HG03108 (cell line): Measurements from ENCODE around the gene HCFC2.

Source experiments
- ATAC-seq: cut with Tn5 transposase; IDR thresholded peaks from one replicate; pipeline ENCODE4 v1.9.1; 2021; ENCODE audit warnings: moderate library complexity; ENCODE audit not compliant: unreplicated experiment

Gene HCFC2

DNA sequence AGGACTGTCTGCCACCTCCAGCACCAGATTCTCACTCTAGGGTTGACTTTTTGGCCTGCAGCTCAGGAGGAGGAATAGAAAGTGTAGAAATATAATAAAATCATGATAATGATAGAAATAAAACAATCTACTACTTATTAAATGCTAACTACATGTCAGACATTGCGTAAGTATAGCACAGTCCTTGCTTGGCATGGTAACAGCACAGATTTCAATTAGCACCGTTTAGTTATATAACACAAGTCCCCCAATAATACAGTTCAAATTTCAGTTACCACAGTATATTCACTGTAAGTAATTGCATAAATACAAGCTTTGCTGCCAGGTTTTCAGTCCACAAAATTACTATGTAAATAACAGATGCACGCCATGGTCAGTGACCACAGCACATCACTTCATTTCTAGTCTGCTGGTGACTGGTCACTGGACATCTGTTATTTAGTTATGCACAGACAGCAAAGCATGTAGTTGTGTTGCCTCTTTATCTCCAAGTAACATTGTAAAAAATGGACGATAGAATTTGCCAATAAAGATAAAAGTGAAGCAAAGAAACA, 7.8 kb upstream of the HCFC2 start:
- ATAC-seq = no peak

DNA sequence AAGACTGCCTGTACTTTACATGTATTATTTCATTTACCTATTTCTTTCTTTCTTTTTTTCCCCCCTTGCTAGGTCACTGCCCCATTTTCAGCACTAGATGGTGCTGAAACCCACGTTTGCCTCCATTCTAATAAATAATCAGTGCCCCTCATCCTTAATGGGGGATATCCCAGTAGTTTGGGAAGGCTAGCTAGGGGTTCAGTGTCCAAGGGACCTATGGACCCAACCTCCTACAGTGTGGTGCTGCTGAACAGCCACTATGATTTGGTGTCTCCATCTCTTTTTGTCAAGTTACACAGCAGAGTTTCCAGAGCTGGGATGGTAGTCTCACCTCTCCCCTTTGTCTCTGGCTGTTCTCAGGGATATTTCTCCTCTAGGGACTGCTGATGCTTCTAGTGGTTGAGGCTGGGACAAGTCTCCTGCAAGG, 6.5 kb upstream of the HCFC2 start:
- no peak for ATAC-seq

DNA sequence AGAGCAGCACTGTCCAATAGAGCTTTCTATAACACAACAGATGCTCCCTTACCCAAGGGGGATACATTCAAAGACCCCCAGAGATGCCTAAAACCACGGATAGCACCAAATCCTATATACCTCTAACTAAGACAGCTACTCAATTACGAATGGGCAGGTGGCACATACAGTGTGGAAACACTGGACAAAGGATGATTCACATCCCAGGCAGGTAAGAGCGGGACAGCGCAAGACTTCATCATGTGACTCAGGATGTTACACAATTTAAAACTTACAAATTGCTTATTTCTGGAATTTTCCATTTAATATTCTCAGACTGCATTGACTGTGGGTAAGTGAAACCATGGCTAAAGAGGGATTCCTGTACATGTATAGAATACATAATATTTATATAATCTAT, 5.5 kb upstream of the HCFC2 start:
- no peak for ATAC-seq

DNA sequence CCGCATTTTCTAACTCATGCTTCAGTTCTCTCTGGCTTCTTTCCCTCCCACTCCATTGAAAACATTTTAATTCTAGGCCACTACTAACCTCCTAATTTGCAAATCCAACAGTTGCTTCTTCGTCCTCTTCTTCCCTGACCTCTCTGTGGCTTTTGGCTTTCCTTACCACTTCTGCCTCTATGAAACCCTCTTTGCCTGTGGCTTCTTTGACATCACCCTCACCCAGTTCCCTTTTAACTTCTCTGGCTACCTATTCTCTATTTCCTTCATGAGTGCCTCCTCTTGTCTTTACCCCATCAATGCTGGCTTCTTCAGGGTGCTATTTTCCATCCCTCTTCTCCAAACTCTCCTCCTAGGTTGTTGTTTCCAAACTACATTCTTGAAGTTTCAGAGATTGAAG, 4.4 kb upstream of the HCFC2 start:
- no peak for ATAC-seq

DNA sequence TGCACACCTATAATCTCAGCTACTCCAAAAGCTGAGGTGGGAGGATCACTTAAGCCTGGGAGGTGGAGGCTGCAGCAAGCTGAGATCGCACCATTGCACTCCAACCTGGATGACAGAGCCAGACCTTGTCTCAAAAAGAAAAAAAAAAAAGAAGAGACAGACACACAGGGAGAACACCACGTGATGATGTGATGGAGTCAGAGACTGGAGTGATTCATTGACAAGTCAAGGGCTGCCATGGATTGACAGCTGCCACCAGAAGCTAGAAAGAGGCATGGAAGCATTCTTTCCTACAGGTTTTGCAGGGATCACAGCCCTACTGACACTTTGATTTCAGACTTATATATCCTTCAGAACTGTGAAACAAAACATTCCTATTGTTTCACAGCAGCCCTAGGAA, 3.5 kb upstream of the HCFC2 start:
- no peak for ATAC-seq

DNA sequence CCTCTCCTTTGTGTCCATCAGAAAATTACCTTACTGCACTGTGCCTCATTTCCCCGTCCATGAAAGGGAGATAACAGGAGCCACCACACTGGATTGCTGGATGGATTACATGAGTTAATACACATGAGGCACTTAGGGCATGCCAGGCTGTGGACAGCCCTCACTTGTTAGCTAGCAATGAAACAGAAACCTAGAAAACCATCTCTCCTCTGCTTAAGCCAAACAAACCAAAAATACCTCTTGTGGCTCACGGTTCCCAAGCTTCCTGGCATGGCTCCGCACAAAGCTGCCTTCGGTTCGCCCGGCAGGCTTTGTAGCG, 660 bp upstream of the HCFC2 start:
- peak; percentile 19 for ATAC-seq

DNA sequence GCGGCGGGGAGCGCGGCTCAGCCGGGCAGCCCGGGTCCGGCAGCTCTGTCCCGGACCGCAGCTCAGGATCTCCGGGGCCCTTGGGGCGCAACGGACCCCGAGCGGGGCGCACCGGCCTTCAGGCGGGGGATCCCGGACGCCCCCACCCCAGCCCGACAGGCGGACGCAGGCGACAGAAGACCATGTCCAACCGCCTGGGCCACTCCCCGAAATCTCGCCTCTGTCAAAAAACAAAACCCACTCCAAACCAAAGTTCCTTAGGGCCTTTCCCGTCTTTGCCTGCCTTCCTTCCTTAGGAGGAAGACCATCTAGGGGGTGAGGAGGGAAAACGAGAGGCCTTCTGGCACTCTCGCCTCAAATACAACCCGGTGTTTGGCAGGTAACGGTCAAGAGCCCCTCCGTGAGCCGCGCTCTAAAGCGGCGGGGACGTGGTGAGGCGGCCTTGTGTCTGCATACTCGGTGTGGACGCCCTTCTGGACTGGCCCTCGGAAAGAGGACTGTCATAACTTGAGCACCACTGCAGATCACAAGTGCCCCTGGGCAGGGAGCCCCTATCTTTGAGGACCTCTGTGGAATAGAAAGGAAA, 604 bp downstream of the HCFC2 start:
- no peak for ATAC-seq

DNA sequence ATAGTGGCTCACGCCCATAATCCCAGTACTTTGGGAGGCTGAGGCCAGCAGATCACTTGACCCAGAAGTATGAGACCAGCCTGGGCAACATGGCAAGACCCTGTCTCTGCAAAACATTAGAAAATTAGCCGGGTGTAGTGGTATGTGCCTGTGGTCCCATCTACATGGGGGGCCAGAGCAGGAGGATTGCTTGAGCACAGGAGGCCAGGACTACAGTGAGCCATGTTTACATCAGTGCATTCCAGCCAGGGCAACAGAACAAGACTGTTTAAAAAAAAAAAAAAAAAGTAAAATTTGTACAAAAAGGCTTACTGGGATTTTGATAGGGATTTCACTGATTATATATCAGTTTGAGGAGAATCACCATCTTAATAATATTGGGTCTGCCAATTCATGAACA, 7.8 kb downstream of the HCFC2 start:
- no peak for ATAC-seq

DNA sequence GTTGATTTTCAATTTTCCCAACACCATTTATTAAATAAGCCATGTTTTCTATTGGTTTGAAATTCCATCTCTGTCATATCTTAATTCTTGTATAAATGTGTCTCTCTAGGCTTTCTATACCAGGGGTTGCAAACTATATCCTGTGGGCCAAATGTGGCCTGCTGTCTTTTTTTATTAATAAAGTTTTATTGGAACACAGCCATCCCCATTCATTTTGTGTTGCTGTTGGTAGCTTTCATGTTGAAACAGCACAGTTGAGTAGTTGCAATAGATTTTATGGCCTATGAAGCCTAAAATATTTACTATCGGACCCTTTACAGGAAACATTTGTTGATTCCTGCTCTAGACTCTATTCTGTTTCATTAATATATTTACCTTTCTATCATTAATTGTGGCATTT, 9.4 kb downstream of the HCFC2 start:
- ATAC-seq = no peak

DNA sequence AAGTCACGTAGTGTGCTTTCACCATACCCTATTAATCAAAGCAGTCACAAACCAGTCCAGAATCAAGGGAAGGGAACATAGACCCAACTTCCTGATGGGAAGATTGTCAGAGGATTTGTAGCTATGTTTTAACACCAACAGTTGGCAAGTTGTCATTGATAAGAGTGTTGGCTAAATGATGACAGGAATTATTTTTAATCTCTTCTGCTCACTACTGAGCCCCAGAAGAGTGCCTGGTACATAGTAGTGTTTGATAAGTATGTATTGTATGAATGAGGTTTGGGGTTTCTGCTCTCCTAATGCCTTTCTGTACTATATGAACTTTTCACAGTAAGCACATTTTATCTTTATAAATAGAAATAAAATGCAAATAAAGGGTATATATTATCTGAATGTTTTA, 14.7 kb downstream of the HCFC2 start:
- ATAC-seq = no peak

DNA sequence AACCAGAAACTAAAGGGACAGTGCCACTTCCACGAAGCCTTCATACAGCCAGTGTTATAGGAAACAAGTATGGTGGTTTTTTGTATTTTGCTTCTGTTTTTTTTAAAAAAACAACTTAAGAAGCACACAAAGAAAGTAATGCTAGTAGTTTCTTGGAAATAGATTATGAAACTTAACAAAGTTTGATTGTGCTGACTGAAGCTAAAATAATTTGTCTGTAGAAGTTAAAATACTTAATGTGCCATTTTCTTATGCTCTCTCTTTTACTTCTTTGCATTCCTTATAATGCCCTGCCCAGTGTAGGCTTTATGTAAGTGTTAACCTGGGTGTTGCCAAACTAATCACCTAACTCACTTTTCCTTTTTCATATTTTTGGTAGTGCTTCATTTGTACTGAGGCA, 16.4 kb downstream of the HCFC2 start:
- no peak for ATAC-seq

DNA sequence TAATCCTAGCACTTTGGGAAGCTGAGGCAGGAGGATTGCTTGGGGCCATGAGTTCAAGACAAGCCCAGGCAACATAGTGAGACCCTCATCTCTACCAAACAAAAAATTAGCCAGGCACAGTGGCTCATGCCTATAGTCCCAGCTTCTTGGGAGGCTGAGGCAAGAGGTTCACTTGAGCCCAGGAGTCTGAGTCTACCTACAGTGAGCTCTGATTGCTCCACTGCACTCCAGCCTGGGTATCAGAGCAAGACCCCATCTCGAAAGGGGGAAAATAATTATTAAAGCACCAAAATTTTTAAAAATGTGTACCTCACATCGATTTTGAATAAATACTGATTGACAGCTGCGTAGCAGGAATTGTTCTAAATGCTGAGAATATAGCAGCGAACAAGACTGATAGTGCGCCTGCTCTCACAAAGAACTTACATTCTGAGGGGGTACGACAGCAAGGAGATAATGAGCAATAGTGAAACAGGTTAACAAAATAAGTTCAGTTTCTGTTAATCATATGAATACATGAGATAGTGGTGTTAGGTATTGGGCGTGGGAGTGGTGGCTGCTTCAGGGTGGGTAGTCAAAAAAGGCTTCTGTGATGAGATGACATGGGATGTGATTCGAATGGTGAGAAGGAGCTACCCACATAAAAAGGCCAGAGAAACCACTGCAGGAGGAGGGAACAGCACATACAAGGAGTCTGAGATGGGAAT, 19.6 kb downstream of the HCFC2 start:
- peak; percentile 73 for ATAC-seq

DNA sequence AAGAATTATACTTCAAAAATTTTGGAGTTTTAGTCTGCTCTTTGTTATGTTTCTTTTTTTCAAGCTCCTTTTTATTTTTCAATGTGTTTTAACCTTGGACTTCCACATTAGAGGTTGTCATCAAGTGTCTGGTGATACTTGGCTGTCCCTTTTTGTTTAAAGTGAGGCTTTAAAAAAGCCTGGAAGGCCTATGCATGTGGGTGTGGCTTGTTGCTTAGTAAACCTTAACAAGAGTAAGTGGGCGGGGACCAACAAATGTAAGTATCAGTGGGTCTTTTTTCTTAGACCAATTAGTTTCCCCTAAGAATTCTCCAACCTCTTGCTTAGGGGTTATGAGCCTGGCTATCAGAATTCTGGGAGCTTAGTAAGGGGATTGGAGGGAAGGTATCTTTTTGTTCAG, 26.4 kb downstream of the HCFC2 start:
- no peak for ATAC-seq

DNA sequence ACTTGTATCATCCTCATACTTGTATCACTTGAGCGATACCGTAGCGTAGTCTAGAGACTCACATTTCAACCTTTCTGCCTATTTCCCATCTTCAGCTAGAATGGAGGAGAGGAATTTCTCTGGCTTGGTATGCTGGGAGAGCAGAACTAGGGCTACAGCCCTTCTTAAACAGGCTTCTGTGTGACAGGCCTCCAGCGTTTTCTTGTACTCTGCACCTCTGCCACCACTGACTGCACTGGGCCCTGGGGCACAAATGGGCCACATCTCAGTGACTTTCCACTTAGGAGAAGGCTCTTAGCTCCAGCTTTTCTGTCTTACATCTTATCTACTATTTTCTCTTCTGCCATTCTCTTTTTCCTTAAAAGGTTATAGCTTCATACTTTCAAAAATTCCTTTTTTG, 26.8 kb downstream of the HCFC2 start:
- no peak for ATAC-seq

DNA sequence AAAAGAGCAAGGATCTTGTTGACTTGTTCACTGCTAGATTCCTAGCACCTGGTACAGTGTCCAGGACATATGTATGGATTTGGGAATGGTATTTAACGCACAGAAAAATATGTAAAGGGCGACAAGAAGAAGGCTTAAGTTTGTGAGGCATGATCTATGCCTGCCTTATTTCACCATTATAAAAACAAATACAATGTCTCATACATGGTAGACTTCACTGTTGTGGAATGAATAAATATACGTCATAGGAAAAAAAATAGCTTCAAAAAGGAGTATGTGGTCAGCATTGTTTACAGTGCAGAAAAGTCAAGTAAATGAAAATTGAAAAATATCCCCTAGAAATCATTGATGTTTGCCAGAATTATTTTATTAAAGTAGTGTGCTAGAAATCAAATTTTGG, 30.0 kb downstream of the HCFC2 start:
- no peak for ATAC-seq

DNA sequence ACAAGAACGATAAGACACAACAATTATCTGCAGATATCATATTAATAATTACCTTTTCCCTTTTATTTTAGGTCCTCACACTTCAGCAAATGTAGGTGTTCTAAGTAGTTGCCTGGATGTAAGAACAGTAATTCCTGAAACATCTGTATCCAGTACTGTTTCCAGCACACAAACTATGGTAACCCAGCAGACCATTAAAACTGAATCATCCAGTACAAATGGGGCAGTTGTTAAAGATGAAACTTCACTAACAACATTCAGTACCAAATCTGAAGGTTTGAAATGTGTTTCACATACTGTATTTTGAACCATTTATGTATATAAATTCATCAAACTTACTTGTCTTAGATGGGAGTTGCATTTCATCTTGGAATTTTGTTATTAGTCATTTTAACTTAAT, 31.0 kb downstream of the HCFC2 start:
- no peak for ATAC-seq

DNA sequence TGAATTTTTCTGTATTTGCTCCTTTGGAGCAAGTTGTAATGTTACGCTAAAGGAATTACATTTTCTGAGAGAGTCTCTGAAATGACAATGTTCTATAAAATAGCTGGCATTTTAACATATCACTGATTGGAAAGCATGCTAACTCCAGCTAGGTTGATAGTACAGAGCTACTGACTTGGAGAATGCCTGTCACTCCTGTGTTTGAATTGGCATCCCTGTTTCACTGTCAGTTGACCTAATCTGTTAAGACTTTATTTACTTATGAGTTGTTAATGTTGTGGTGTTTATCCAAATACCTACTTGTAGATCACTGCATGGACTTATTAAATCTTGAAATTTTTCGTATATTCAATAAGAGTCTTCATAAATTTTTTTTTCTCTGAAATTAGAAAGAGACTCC, 33.6 kb downstream of the HCFC2 start:
- no peak for ATAC-seq

DNA sequence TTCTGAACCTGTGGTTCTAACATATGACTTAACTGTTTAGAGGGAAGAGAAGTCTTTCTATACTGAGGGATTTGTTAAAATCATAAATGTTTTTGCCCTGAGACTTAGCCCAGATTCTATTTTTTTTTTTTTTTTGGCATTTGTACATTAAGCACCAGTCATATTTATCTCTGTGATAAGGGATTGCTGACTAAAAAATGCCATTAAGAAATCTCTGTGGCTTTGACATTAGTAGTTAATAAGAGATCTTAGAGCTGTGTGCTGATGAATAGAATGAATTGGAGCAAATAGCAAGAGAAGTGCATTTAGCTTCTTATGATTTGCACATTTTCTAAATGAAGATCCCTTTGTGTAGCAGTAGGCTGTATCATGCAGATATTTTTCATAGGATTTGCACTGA, 41.1 kb downstream of the HCFC2 start:
- no peak for ATAC-seq

DNA sequence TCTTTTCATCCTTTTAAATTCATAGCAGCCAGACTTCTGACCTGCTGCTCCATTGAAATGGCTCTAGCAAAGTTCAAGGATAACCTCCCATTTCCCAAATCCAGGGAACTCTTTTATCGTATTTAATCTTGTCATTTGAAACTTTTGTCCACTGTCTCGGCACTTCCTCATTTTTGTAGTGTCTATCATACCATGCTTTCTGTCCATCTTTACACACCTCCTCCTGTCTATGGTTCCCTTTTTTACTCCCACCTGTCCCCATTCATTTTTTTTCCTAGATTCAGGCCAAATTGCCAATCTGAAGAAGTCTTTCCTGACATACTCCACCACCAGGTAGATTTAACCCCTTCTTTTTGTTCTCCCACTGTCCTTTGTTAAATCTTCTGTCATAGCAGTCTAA, 42.6 kb downstream of the HCFC2 start:
- no peak for ATAC-seq

DNA sequence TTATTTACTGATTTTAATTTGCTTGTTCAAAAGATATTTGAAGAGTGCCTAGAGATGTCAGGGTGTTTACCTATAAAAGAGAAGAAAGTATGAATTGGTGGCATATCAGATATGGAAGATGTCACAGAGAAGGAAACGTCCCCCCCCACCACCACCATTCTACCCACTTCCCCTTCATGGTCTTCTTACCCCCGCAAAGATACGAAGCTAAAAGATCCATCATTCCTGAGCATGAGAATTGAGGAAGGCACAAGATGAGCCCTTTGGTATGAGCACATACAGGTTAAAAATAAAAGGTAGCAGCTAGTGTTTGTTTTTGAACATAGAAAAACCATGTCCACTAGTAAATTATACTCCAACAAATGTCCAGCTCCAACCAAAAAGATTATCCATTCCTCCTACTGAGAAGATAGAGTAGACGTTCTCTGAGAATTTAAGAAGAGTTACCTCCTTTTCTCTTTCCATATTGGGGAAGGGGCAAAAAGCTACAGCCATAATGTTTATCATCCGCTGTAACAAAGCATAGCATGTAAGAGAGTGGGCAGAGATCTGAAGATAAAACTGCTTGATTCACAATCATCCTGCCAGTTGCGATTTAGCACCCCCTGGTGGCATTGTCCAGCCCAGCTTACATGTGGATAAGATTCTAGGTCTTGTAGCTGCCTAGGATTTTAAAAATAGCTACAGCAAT, 44.6 kb downstream of the HCFC2 start:
- peak; percentile 69 for ATAC-seq

DNA sequence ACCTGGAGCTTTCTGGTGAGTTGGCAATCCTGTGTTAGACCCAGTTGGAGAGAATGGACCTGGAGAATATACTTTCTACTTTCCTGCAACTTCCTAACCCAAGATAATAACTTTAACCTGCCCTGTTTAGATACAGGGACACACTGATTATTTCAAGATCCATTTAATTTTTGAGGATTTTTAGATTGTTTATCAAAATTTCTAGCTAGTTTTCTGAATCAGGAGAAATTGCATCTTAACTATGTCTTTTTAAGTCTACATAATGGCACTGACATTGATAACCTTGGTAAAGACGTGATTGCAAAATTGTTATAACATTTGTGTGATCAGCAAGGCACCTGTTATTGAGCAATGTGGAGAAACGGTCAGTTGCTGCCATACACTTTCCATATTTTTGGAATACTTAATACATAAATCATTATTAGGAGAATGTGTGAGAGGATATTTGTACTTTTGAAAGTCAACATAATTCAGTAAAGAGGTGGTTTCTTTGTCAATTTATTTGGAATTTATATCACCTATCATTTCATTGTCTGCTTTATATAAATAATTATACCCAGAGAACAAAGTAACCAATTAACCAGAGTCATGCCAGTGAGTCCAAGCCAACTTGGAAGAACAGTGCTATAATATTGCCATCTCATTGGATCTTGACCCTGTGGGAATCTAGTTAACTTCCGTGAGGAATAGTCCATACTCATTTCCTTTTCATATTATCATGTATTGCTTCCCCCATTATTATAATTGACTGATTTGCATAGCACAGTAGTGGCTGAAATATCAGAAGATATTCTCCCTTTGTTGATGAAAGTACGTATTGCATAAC, 45.3 kb downstream of the HCFC2 start:
- ATAC-seq = no peak
